Liver (tissue), 9 donors: ENCODE measurements around the gene RRAS2. TPM values are rescaled to one million over a fixed set of nuclear protein-coding genes. Genes with fewer than 3 reads are reported as not detected.
A peak's percentile ranks its signal among the peaks of the same experiment; 100 is the strongest.
"Not testable (repeated sequence)": the region's sequence is repeated elsewhere in the genome, so short reads cannot be mapped to it uniquely, and the experiment has no call there.

Experiments
- DNase-seq: peaks from one replicate; pipeline ENCODE4 v3.0.0-alpha.2; 2017; ENCODE audit warnings: low spot score
- H3K27ac ChIP-seq, 2 donors: one replicate each; pipeline ENCODE4 v1.7.0; 2013; ENCODE audit warnings: inconsistent platforms in 2 of 2, low read length in 2 of 2, control low read depth in 1 of 2, low read depth in 1 of 2, mild to moderate bottlenecking in 1 of 2
- H3K27me3 ChIP-seq, 4 donors: one replicate each; pipeline versions ENCODE4 v1.6.1 to v1.7.0; 2013; ENCODE audit warnings: low read length in 3 of 4, inconsistent platforms in 1 of 4, mild to moderate bottlenecking in 1 of 4, moderate library complexity in 1 of 4; ENCODE audit not compliant: control insufficient read depth in 4 of 4, insufficient read depth in 4 of 4
- H3K36me3 ChIP-seq, 4 donors: one replicate each; pipeline versions ENCODE4 v1.6.1 to v1.7.0; 2013; ENCODE audit warnings: low read length in 3 of 4, mild to moderate bottlenecking in 3 of 4, low read depth in 1 of 4, moderate library complexity in 1 of 4; ENCODE audit not compliant: control insufficient read depth in 4 of 4, insufficient read depth in 3 of 4
- H3K4me1 ChIP-seq, 4 donors: one replicate each; pipeline versions ENCODE4 v1.6.1 to v1.7.0; 2013; ENCODE audit warnings: low read length in 3 of 4, mild to moderate bottlenecking in 3 of 4, moderate library complexity in 1 of 4; ENCODE audit not compliant: control insufficient read depth in 4 of 4, insufficient read depth in 4 of 4
- H3K4me3 ChIP-seq, 3 donors: one replicate each; pipeline versions ENCODE4 v1.6.1 to v1.7.0; 2013; ENCODE audit warnings: low read length in 3 of 3, control low read depth in 1 of 3, low read depth in 1 of 3, mild to moderate bottlenecking in 1 of 3
- H3K9ac ChIP-seq, 2 donors: one replicate each; pipeline ENCODE4 v1.7.0; 2013; ENCODE audit warnings: low read length in 2 of 2, mild to moderate bottlenecking in 2 of 2, moderate library complexity in 2 of 2, control low read depth in 1 of 2, low read depth in 1 of 2
- H3K9me3 ChIP-seq, 4 donors: one replicate each; pipeline versions ENCODE4 v1.6.1 to v1.7.0; 2013; ENCODE audit warnings: low read length in 3 of 4; ENCODE audit not compliant: control insufficient read depth in 4 of 4
- CTCF ChIP-seq: fragments of 150-350 bp; IDR thresholded peaks from 2 replicates; pipeline ENCODE4 v1.5.1; 2017; ENCODE audit warnings: improper control_type of control experiment, low read depth, low read length; ENCODE audit not compliant: missing input control
- EGR1 ChIP-seq, 2 donors: IDR thresholded peaks; 2 replicates each; pipeline ENCODE4 v1.6.1; 2016 to 2018; ENCODE audit warnings: antibody characterized with exemption in 2 of 2, low read depth in 2 of 2
- FOXA2 ChIP-seq: IDR thresholded peaks from 2 replicates; pipeline ENCODE4 v1.6.1; 2016; ENCODE audit warnings: antibody characterized with exemption
- GABPA ChIP-seq, 2 donors: IDR thresholded peaks in 1 of 2; conservative IDR thresholded peaks in 1 of 2; 2 replicates each; pipeline ENCODE4 v1.6.1; 2016; ENCODE audit warnings: antibody characterized with exemption in 2 of 2, mild to moderate bottlenecking in 1 of 2, moderate library complexity in 1 of 2
- HNF4A ChIP-seq, 2 donors: conservative IDR thresholded peaks; 2 replicates each; pipeline ENCODE4 v1.6.1; 2016; ENCODE audit warnings: antibody characterized with exemption in 2 of 2, mild to moderate bottlenecking in 2 of 2
- HNF4G ChIP-seq: IDR thresholded peaks from 2 replicates; pipeline ENCODE4 v1.6.1; 2016; ENCODE audit warnings: antibody characterized with exemption
- MAX ChIP-seq: IDR thresholded peaks from 2 replicates; pipeline ENCODE4 v1.6.1; 2016; ENCODE audit warnings: antibody characterized with exemption
- RAD21 ChIP-seq, 2 donors: IDR thresholded peaks; 2 replicates each; pipeline ENCODE4 v1.6.1; 2016; ENCODE audit warnings: antibody characterized with exemption in 2 of 2, mild to moderate bottlenecking in 2 of 2
- TAF1 ChIP-seq: conservative IDR thresholded peaks from 2 replicates; pipeline ENCODE4 v1.6.1; 2016; ENCODE audit warnings: antibody characterized with exemption, mild to moderate bottlenecking
- ZBTB33 ChIP-seq: IDR thresholded peaks from 2 replicates; pipeline ENCODE4 v1.6.1; 2016; ENCODE audit warnings: antibody characterized with exemption
- whole genome bisulfite sequencing: extraction: QIAGEN DNeasy Blood & Tissue Kit; methylation state at CpG from one replicate; pipeline ENCODE4 v1.1.7; 2013; 5-methylcytosine and 5-hydroxymethylcytosine counted together
- polyA plus RNA-seq, 2 donors: library from polyadenylated mRNA; stranded (reverse) in 1 of 2; unstranded in 1 of 2; fragments of 200-250 nt in 1 of 2; fragments of >200 nt in 1 of 2; fragmentation: Nextera tagmentation in 1 of 2; extraction: Ambion mirVana in 1 of 2; gene quantifications; one replicate each; pipeline versions ENCODE4 v1.2.1 to v1.2.3, GENCODE V29; 2013 to 2015
- total RNA-seq, 2 donors: library from RNA; depleted of rRNA; stranded (reverse); fragments of >200 nt; gene quantifications; one replicate each; pipeline ENCODE4 v1.2.3, GENCODE V29; 2014
- TF ChIP-seq, protein P1 (sequence below): IDR thresholded peaks from 2 replicates; pipeline ENCODE4 v1.6.1; 2016; ENCODE audit warnings: antibody characterized with exemption
- donor health status: healthy.
- donor health status: healthy.
- donor health status: healthy.
- donor health status: healthy.
- donor health status: healthy.

Gene RRAS2
- total and polyA plus RNA-seq, 4 donors: 11.2 to 23.8 (median 17.5) TPM

GRCh38 chr11:14408612-14409011 lies 49.6 kb upstream of the RRAS2 start:
- H3K9me3 ChIP-seq: no peaks in the 10 kb centered on the region
- 97% methylated on average over 2 of the region's 2 CpGs for WGBS
- no peak overlapping the region for H3K27ac ChIP-seq
- TF ChIP-seq TAF1 (no peak), MAX (no peak), RAD21 (IDR thresholded peaks at IDR 0.05) (no peak), GABPA (IDR thresholded peaks at IDR 0.05 in 1 of 2, conservative IDR thresholded peaks at IDR 0.05 in 1 of 2) (no peak), FOXA2 (no peak), ZBTB33 (no peak), HNF4G (no peak), CTCF (no peak), EGR1 (IDR thresholded peaks at IDR 0.05; ENCODE audit: low read depth in 2 of 2) (no peak)
- H3K27me3 ChIP-seq: no peaks in the 10 kb centered on the region
- H3K9ac ChIP-seq: no peak overlapping the region
- DNase-seq: no peak
- H3K4me3 ChIP-seq: no peak overlapping the region
- H3K36me3 ChIP-seq: no peaks in the 10 kb centered on the region
- H3K4me1 ChIP-seq: no peaks in the 10 kb centered on the region

DNA sequence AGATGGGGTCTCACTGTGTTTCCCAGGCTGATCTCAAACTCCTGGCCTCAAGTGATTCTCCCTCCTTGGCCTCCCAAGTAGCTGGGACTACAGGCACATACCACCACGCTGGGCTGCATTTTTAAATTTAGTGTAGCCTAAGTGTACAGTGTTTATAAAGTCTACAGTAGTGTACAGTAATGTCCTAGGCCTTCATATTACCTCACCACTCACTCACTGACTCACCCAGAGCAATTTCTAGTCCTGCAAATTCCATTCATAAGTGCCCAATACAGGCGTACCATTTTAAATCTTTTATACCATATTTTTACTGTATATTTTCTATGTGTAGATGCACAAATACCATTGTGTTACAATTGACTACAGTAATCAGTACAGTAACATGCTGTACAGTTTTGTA lies 47.1 kb upstream of the RRAS2 start:
- H3K27me3 ChIP-seq, H3K9me3 ChIP-seq, H3K4me1 ChIP-seq, DNase-seq, H3K9ac ChIP-seq, H3K4me3 ChIP-seq, H3K36me3 ChIP-seq, H3K27ac ChIP-seq: not testable (repeated sequence)
- WGBS: 99% methylated on average over 2 of the region's 2 CpGs

DNA sequence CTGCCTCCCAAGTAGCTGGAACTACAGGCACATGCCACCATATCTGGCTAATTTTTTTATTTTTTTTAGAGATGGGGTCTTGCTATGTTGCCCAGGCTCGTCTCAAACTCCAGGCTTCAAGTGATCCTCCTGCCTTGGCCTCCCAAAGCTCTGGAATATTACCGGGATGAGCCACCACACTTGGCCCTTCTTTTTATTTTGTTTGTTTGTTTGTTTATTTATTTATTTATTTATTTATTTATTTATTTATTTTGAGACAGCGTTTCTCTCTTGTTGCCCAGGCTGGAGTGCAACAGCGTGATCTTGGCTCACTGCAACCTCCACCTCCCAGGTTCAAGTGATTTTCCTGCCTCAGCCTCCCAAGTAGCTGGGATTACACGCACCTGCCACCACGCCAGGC lies 44.5 kb upstream of the RRAS2 start:
- H3K27ac ChIP-seq, H3K36me3 ChIP-seq, H3K27me3 ChIP-seq, H3K9me3 ChIP-seq, H3K4me3 ChIP-seq, H3K4me1 ChIP-seq, DNase-seq, H3K9ac ChIP-seq: not testable (repeated sequence)
- 97% methylated on average over 6 of the region's 6 CpGs for WGBS

DNA sequence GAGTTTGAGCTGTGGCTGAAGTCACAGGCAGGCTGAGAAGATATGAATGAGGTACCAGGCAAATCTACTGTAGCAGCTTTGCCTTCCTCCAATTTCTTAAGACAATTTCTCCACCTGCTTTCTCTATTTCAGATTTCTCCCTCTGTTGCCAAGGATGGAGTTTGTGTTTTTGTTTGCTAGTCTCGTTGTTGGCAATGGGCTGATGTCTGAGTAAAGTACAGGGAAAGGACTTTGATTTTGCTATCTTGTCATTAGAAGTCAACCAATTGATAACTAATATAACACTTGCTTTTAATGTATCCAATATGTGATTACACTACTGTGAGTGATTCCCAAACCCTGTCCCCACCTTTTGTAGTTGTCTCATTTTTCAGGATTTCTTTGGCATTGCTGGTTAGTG lies 40.1 kb upstream of the RRAS2 start:
- no peak overlapping the region for H3K9ac ChIP-seq
- H3K36me3 ChIP-seq: no peaks in the 10 kb centered on the region
- DNase-seq: no peak
- H3K4me3 ChIP-seq: no peak overlapping the region
- peaks cover 0 to 5% (median 3%) of the 10 kb centered on the region in 4 donors for H3K4me1 ChIP-seq
- no peak overlapping the region for H3K27ac ChIP-seq
- TF ChIP-seq HNF4G (no peak), GABPA (IDR thresholded peaks at IDR 0.05 in 1 of 2, conservative IDR thresholded peaks at IDR 0.05 in 1 of 2) (no peak), HNF4A (conservative IDR thresholded peaks at IDR 0.05) (peak; percentile 47 to 52), RAD21 (IDR thresholded peaks at IDR 0.05) (no peak)
- TF ChIP-seq, protein P1, sequence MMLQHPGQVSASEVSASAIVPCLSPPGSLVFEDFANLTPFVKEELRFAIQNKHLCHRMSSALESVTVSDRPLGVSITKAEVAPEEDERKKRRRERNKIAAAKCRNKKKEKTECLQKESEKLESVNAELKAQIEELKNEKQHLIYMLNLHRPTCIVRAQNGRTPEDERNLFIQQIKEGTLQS: no peak
- H3K9me3 ChIP-seq: no peaks in the 10 kb centered on the region
- H3K27me3 ChIP-seq: no peaks in the 10 kb centered on the region
- 30% methylated on average over 1 of the region's 1 CpG for WGBS
